A549 treated with Mapracorat at 1 μM for 4 hours (cell line): ENCODE data around the gene PTPN9. TPM values are rescaled to one million over a fixed set of nuclear protein-coding genes. Genes with fewer than 3 reads are reported as not detected.

ENCODE experiments used
- total RNA-seq: library from RNA; stranded (reverse); fragments of 200-300 nt; extraction: Qiagen RNA extraction; gene quantifications from 5 replicates; pipeline ENCODE4 v1.2.3, GENCODE V29; 2022

Gene PTPN9
- total RNA-seq = 37.1 to 48.0 TPM (median 46.5 TPM) in 5 replicates

DNA sequence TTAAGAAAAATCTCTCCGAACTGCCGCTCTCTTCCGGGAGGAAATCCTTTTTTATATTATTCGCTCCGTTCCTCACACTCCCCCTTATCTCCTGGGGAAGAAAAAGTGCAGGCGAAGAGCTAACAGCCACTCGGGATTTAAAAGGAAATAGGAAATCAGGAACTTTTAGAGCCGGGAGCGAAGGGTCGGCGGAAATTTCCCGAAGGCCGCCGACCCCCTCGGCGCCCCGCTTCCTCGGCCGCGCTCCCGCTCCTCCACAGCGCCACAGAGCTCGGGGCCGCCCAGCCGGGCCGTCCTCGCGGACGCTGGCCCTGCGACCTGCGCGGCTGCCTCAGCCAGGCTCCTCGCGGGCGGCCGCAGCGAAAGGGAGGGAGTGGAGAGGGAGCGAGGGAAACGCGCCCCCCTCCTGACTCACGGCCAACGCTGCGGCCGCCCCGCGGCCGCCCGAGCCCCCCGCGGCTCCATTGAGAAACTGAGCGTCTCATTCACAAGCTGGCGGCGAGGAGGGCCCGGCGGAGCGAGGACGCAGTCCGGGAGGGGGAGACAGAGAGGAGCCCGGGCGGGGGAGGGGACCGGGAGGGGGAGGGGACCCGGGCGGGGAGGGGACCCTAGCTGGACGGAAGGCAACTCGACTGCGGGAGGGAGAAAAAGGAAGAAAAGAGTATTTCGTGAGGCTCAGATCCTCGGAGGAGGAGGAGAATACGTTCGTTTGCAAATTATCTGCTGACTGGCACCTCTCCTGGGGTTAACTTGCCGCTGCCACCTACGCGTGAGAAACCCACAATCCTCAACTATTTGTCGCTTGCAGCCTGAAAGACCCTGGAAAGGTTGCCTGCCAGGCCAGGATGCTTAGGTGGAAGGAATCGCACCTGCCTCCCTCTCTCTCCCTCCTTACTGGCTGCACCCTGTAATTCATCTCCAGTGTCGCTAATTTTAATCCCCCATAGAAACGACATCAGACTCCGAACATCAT is at the start of gene PTPN9:
Gene PTPN9 (minus strand): TSS at position 368 of the 973 bp plus-strand sequence. CDS start 539 bp downstream, outside the sequence.

DNA sequence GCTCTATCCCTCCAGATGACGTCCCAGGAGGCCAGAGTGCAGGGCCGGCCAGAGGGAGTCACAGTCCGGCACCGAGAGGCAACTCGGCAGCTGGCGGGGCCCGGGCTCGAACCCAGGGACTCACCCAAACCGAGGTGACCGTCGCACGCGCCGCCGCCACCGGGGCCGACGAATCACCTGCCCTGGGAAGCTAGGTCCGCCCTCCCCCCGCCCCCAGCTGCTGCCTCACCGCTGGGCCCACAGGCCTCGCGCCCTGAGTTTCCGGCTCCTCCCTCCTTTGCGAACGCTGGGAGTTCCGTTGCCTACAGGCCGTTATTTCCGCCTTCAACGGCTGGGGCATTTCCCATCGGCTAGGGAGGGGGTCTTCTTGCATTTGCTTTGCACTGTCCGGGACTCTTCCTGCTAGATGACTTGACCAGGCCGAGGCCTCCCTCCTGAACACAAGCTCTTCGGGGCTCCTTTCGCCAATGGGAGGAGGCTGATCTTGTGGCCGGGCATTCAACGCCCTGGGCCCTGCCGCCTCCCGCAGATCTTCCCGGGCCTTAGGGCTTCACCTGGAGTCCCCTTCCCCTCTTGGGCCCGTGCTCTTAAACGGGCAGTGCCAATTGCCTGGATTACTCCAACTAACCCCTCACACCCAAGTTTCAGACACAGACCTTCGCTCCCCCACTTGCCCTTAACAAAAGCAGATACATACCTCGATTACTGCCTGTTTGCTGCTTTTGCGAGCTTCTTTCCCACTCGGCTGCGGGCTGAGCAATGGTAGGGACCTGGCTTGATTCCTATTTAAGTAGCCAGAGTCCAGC is 46.6 kb upstream of the PTPN9 start, which contains the start of gene SNUPN:
Gene SNUPN (minus strand): TSS at position 184 of the 806 bp plus-strand sequence. CDS start 4,674 bp downstream, outside the sequence.

DNA sequence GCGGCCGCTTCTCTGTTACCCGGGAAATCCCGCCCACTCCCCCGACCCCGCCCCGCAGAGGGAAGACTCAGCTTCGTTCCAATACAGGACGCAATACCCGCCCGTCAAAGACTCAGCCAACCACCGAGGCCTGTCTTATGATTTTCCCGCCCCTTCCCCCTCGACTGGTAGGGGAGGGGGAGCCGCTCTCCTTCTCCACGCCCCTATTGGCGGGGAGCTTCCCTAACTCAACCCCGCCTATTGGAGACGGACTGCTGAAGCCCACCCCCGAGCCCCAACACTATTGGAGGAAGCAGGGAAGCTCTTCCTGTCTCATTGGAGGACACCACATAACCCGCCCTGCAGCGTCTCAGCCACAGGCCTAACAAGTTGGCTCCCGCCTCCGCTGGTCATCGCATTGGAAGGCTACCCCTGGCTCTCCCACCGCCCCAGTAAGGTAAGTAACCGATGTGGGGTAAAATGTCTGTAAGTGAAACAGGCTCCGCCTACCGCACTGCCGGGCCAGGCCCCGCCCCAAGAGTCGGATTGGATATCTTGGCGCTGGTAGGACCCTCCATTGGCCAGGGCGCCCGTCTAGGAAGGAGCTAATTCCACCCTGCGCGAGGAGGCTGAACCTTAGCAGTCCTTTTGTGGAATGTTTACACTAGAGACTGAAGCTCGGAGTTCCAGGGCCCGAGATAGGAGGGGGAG is 127.3 kb downstream of the PTPN9 start, which contains the start of gene SIN3A:
Gene SIN3A (minus strand): TSS at position 17 of the 690 bp plus-strand sequence. CDS start 21,315 bp downstream, outside the sequence.

Other genes starting within 250 kb of the PTPN9 start
- gene COMMD4, start 243.3 kb downstream of the PTPN9 start, total RNA-seq = 172 to 190 TPM (median 180 TPM) in 5 replicates
- 2.0 to 2.9 TPM (median 2.6 TPM) in 5 replicates for gene NEIL1, start 232.3 kb downstream of the PTPN9 start, total RNA-seq
- 65.7 to 99.7 TPM (median 78.1 TPM) in 5 replicates for gene MAN2C1, start 210.7 kb downstream of the PTPN9 start, total RNA-seq
- 24.8 to 32.2 TPM (median 28.8 TPM) in 5 replicates for gene SIN3A, start 127.6 kb downstream of the PTPN9 start, total RNA-seq
- 29.8 to 32.4 TPM (median 31.3 TPM) in 5 replicates for gene SNUPN, start 46.4 kb upstream of the PTPN9 start, total RNA-seq
- gene IMP3, start 60.9 kb upstream of the PTPN9 start, total RNA-seq = 87.7 to 129 TPM (median 117 TPM) in 5 replicates
- gene SNX33, start 68.6 kb upstream of the PTPN9 start, total RNA-seq = 11.4 to 15.8 TPM (median 14.5 TPM) in 5 replicates
- gene CSPG4, start 133.5 kb upstream of the PTPN9 start, total RNA-seq = 0.06 to 0.13 TPM (median 0.10 TPM) in 5 replicates